NCI-H510A treated with DMSO at 0.1 percent for 48 hours (cell line): ENCODE measurements around the gene CMIP.

Experiments
- DNase-seq: peaks from one replicate; lab custom pipeline; 2025; lab: John Stamatoyannopoulos, UW

Gene CMIP

GRCh38 chr16:81607805-81608522 is 163.4 kb downstream of the CMIP start:
- DNase-seq = no peak

- no peak for DNase-seq
Measured at GRCh38 chr16:81608523-81609209, 164.1 kb downstream of the CMIP start.

GRCh38 chr16:81609323-81609892 is 164.8 kb downstream of the CMIP start:
- DNase-seq = no peak

- DNase-seq = no peak
Measured at GRCh38 chr16:81610144-81610842, 165.7 kb downstream of the CMIP start.

- no peak for DNase-seq
Measured at GRCh38 chr16:81610936-81611335, 166.3 kb downstream of the CMIP start.

- no peak for DNase-seq
Measured at GRCh38 chr16:81611721-81612120, 167.1 kb downstream of the CMIP start.

GRCh38 chr16:81612351-81613163 is 167.9 kb downstream of the CMIP start:
- no peak for DNase-seq

GRCh38 chr16:81614171-81614570 is 169.6 kb downstream of the CMIP start:
- no peak for DNase-seq

- no peak for DNase-seq
Measured at GRCh38 chr16:81614654-81615359, 170.2 kb downstream of the CMIP start.

- DNase-seq = no peak
Measured at GRCh38 chr16:81615411-81615810, 170.8 kb downstream of the CMIP start.

GRCh38 chr16:81615833-81616232 is 171.2 kb downstream of the CMIP start:
- no peak for DNase-seq

GRCh38 chr16:81616321-81617020 is 171.9 kb downstream of the CMIP start:
- DNase-seq = peak; percentile 24

GRCh38 chr16:81617021-81617346 is 172.4 kb downstream of the CMIP start:
- no peak for DNase-seq

GRCh38 chr16:81618187-81618586 is 173.6 kb downstream of the CMIP start:
- no peak for DNase-seq

- DNase-seq = peak; percentile 66
Measured at GRCh38 chr16:81618661-81619060, 174.1 kb downstream of the CMIP start.

GRCh38 chr16:81620029-81620428 is 175.4 kb downstream of the CMIP start:
- DNase-seq = no peak

- no peak for DNase-seq
Measured at GRCh38 chr16:81620796-81621195, 176.2 kb downstream of the CMIP start.

- no peak for DNase-seq
Measured at GRCh38 chr16:81621496-81621895, 176.9 kb downstream of the CMIP start.

GRCh38 chr16:81623365-81624102 is 178.9 kb downstream of the CMIP start:
- DNase-seq = peak; percentile 54

- no peak for DNase-seq
Measured at GRCh38 chr16:81624403-81624759, 179.8 kb downstream of the CMIP start.
